ENCODE data around the gene CR2. TPM values are rescaled to one million over a fixed set of nuclear protein-coding genes. Genes with fewer than 3 reads are reported as not detected.

CR2 gene
- total and polyA plus RNA-seq, 2 of the 4 experiments (the other 2 are of a cell fraction) = not detected

- DNase-seq = no peak
- Histone ChIP-seq H3K4me2 (ENCODE audit: low read depth, low read length) (no peak overlapping the region), H3K18ac (ENCODE audit: low read depth, low read length) (no peak overlapping the region), H3K27ac (ENCODE audit: insufficient read depth, low read length) (no peak overlapping the region), H3K27me3 (ENCODE audit: control insufficient read depth, insufficient read depth, low read length) (no peaks in the 10 kb centered on the region), H2AFZ (replicated peaks; ENCODE audit: low read length, poor library complexity) (no peak overlapping the region), H3K23ac (ENCODE audit: low read depth, low read length) (no peak overlapping the region), H2BK120ac (ENCODE audit: low read depth, low read length) (no peak overlapping the region), H3K9me1 (ENCODE audit: insufficient read depth, low read length) (no peaks in the 10 kb centered on the region), H3K36me3 (ENCODE audit: control insufficient read depth, insufficient read depth, low read length) (no peaks in the 10 kb centered on the region), H4K8ac (ENCODE audit: low read depth in 2 of 2, low read length in 2 of 2) (no peak overlapping the region), H2AK9ac (replicated peaks; ENCODE audit: low read depth, low read length, poor library complexity) (no peak overlapping the region), H2BK20ac (ENCODE audit: low read depth, low read length) (no peak overlapping the region), H3K56ac (ENCODE audit: extremely low read depth, insufficient read depth, low read length) (no peak overlapping the region), H3K4me1 (ENCODE audit: control insufficient read depth, insufficient read depth, low read length) (no peaks in the 10 kb centered on the region), H3K9me3 (ENCODE audit: control insufficient read depth, insufficient read depth, low read length) (no peaks in the 10 kb centered on the region), H2BK15ac (ENCODE audit: low read depth, low read length) (no peak overlapping the region), H3K4ac (ENCODE audit: low read depth, low read length) (no peak overlapping the region), H3K79me1 (ENCODE audit: low read depth in 1 of 2, low read length in 2 of 2) (no peaks in the 10 kb centered on the region), H3K9ac (ENCODE audit: low read depth, low read length) (no peak overlapping the region), H2BK5ac (ENCODE audit: low read depth, low read length, poor library complexity, severe bottlenecking) (no peak overlapping the region), H4K5ac (ENCODE audit: low read depth, low read length) (no peak overlapping the region), H3K14ac (replicated peaks; ENCODE audit: low read depth, low read length) (no peak overlapping the region), H2AK5ac (ENCODE audit: low read depth, low read length) (no peak overlapping the region), H4K91ac (ENCODE audit: insufficient read depth, low read depth, low read length) (no peak overlapping the region), H4K20me1 (ENCODE audit: insufficient read depth, low read length) (no peaks in the 10 kb centered on the region), H3K4me3 (ENCODE audit: insufficient read depth, low read depth, low read length) (no peak overlapping the region)
- intact Hi-C loops (cut with micrococcal nuclease) (no loop called here), dilution Hi-C loops (cut with HindIII; ENCODE audit: low sequenced_read_pairs, unreplicated experiment) (no loop called here), in situ Hi-C loops (cut with MboI; ENCODE audit: low sequenced_read_pairs) (no loop called here)
- ChIA-PET POLR2A (ENCODE audit: unreplicated experiment) (no interaction called here), CTCF (no interaction called here)
- 80% methylated on average over 1 of the region's 1 CpG; no CpG with 5 or more reads in 1 of the 2 experiments for WGBS, 2 experiments (ENCODE audit: extremely low coverage in 2 of 2, insufficient read length in 1 of 2)
- BruUV-seq (replicated peaks) = no TSS peak
- ATAC-seq (ENCODE audit: low read depth) = no peak
- no peak for TF ChIP-seq SMC3 (IDR thresholded peaks at IDR 0.05; ENCODE audit: low read depth, low read length)
- TF ChIP-seq MXI1 (IDR thresholded peaks at IDR 0.05; ENCODE audit: borderline replicate concordance, low read depth, low read length) = no peak
- no peak for TF ChIP-seq USF2 (IDR thresholded peaks at IDR 0.05; ENCODE audit: low read depth, low read length)
- TF ChIP-seq CEBPB (IDR thresholded peaks at IDR 0.05; ENCODE audit: low read depth, low read length) = no peak
- TF ChIP-seq NFE2L2 (IDR thresholded peaks at IDR 0.05; ENCODE audit: low read depth, low read length) = no peak
- TF ChIP-seq MAZ (IDR thresholded peaks at IDR 0.05; ENCODE audit: borderline replicate concordance, low read depth, low read length) = no peak
- TF ChIP-seq BHLHE40 (IDR thresholded peaks at IDR 0.05; ENCODE audit: low read depth, low read length) = no peak
- no peak for TF ChIP-seq MAFK (IDR thresholded peaks at IDR 0.05; ENCODE audit: low read depth, low read length)
- no peak for TF ChIP-seq RCOR1 (IDR thresholded peaks at IDR 0.05; ENCODE audit: insufficient replicate concordance, low read length)
- no peak for TF ChIP-seq CHD1 (IDR thresholded peaks at IDR 0.05; ENCODE audit: low read depth, low read length)
- no peak for TF ChIP-seq FOS (IDR thresholded peaks at IDR 0.05; ENCODE audit: low read depth, low read length)
- TF ChIP-seq POLR2A (IDR thresholded peaks at IDR 0.05; ENCODE audit: low read depth, low read length) = no peak
- TF ChIP-seq CTCF (conservative IDR thresholded peaks at IDR 0.05; ENCODE audit: low read depth, low read length) = no peak
- no peak for TF ChIP-seq RAD21 (IDR thresholded peaks at IDR 0.05; ENCODE audit: low read length)
- TF ChIP-seq RFX5 (IDR thresholded peaks at IDR 0.05; ENCODE audit: low read depth, low read length) = no peak
- no peak for TF ChIP-seq ELK1 (IDR thresholded peaks at IDR 0.05; ENCODE audit: borderline replicate concordance, low read depth, low read length)
These were observed 26.1 kb upstream of the CR2 start for GRCh38 chr1:207427832-207428585.

Measured in IMR-90 (cell line).